CD4-positive, alpha-beta T cell treated with Interleukin-4 for 1 hour (primary cell): Measurements from ENCODE around the gene FLNB.
A peak's percentile ranks its signal among the peaks of the same experiment; 100 is the strongest.

ENCODE experiments used
- DNase-seq, 2 donors: peaks; one replicate each; pipeline ENCODE4 v3.0.0-alpha.2; 2020 to 2022

The FLNB gene

DNA sequence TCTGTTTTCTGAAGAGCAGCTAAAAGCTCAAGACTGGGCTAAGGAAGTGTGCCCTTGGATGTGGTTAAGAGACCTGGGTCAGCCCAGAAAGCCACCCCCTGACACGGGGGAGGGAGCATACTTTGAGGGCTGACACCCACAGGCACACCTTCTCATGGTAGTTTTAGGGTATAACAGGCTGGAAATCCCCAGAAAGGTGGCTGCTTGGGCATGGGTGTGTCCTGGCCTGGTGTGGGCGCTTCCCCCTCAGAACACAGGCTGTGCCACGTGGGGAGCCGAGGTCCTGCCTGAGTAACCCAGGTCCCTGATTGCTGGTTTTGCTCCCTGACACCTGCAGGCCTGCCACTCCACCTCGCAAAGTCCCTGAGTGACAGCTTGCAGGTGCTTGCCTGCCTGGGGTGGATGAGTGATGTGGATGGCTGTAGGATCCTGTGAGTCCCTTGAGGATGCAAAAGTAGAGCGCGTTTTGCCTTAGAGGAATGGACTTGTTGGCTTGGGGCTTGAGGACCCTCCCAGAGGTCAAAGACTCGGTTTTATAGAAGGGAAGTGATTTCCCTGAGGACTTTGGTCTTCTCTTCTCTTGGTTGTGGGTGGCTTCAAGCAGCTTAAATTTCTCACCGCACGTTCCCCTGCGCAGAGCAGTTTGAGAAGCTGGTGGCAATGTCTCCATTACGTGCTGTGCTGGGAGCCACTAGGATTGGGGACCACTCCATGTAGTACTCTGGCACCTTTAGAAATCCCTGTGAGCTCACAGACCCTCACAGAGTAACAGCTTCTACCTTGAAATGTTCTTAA, 108.1 kb downstream of the FLNB start:
- DNase-seq, result peak; percentile 78 to 86

DNA sequence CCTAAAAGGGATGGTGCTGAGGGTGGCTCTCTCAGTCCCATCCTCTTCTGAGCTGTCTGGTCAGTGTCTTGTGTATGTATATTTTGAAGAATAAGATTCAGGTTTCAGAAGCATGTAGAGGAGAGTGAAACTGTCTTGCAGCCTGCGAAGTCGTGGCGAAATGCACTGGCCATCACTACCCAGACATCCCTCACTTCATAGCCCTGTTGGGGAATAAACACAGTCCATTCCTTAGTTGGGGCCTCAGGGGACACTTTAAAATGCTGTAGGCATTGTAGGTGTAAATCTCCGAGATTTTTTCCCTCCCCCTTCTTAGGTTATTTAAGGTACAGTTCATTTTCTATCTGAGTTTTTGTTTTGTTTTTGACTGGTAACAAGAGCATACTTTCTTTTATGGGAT, 108.8 kb downstream of the FLNB start:
- DNase-seq, result no peak

DNA sequence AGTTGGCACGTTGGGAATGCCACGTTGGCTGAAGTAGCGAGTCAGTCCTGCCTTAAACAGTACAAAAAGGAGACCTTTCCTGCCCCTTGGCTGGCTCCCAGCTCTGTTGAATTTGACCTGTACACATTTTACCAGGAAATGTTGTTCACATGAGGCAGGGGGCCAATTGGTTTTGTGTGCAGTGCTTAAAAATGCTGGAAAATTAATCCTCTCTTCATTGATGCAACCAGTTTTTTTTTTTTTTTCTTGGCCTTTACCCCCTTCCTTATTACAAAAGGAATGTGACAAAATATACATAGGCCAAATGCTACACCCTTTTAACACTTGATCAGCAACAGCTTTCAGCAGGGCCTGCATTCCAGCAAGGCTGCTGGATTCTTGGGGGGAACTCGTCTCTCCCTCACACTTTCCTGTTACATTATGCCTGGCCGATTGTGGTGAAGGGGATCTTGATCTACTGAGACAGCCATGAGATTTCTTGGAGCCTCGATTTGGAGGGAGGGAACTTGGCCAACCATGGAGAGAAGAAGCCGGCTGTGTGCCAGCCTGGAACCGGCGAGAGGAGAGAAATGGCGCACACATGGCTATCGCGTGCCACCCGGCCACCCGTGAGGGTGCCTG, 109.4 kb downstream of the FLNB start:
- DNase-seq, result no peak

DNA sequence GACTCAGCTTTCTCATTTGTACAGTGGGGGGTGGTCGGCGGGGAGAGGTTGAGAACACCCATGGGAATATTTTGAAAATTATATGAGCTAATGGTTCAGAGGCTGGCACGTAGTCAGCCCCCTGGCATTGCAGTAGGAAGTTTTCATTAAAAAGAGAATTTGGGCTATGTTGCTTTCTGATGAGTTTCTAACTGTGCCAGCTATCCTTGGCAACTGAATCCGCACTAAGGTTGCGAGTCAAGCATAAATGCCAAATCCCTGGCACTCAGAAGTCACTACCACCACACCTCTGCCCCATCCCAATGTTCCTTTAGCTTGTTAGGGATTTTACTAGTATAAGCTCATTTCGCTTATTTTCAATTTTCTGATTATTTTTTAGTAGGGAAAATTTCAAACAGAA, 111.0 kb downstream of the FLNB start:
- no peak for DNase-seq

- no peak for DNase-seq
Measured at GRCh38 chr3:58120075-58120812, 112.0 kb downstream of the FLNB start.

GRCh38 chr3:58121183-58121582, 113.0 kb downstream of the FLNB start:
- DNase-seq, result no peak

DNA sequence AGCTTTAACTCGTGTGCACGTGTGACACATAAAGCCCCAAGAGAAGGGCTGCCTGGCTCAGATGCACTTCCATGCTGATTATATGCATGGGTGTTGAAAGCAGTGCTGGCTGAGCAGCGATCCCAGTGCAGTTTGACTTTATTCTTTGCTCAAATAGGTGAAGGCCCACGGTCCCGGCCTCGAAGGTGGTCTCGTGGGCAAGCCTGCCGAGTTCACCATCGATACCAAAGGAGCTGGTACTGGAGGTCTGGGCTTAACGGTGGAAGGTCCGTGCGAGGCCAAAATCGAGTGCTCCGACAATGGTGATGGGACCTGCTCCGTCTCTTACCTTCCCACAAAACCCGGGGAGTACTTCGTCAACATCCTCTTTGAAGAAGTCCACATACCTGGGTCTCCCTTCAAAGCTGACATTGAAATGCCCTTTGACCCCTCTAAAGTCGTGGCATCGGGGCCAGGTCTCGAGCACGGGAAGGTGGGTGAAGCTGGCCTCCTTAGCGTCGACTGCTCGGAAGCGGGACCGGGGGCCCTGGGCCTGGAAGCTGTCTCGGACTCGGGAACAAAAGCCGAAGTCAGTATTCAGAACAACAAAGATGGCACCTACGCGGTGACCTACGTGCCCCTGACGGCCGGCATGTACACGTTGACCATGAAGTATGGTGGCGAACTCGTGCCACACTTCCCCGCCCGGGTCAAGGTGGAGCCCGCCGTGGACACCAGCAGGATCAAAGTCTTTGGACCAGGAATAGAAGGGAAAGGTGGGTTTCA, 114.9 kb downstream of the FLNB start:
- DNase-seq, result no peak

DNA sequence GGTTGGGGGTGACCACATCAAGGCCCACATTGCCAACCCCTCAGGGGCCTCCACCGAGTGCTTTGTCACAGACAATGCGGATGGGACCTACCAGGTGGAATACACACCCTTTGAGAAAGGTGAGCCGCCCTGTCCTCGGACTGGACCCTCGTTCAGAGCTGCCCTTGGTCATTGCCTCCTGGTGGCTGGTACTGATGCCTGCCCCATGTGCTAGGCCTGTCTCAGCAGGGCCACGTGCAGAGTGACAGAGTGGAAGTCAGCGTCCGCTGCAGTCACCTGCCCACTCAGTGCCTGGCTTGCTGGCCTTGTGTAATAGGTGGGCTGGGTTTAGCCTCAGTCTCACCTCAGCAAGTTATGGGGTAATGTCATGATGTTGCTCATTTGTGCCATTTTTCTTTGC, 116.2 kb downstream of the FLNB start:
- DNase-seq, result no peak

DNA sequence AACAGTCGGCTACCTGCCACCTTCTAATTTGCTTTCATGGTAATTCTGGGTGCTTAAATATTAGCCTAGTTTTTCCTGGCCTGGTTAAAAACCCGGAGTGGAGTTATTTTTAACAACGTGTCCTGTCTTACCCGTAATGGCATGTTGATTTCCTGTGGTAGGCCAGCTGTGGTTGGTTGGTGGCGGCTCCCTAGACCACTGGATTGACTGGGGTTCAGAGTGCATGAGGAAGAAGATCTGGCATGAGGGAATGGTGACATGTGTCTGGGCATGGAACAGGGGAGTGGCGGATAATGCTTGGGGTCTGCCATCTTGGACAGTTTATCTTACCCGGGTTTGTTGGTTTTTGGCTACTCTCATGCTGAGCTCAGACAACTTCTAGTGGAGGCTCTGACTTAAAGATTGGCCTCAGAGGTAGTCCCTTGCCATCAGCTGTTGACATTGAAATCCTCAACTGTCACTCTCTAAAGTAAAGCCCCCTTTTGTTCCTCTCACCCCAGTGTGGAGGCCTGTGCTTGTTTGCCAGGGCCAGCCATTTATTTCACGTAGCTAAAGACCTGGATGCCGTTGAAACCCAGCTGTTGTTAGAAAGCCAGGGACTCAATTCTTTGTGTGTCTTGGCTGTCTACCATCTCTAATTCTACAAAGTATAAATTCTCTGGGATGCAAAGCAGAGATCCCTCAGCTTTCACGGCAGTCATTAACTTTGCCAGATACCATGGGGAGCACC, 121.0 kb downstream of the FLNB start:
- no peak for DNase-seq

- DNase-seq, result no peak
Measured at GRCh38 chr3:58130591-58130990, 122.4 kb downstream of the FLNB start.

DNA sequence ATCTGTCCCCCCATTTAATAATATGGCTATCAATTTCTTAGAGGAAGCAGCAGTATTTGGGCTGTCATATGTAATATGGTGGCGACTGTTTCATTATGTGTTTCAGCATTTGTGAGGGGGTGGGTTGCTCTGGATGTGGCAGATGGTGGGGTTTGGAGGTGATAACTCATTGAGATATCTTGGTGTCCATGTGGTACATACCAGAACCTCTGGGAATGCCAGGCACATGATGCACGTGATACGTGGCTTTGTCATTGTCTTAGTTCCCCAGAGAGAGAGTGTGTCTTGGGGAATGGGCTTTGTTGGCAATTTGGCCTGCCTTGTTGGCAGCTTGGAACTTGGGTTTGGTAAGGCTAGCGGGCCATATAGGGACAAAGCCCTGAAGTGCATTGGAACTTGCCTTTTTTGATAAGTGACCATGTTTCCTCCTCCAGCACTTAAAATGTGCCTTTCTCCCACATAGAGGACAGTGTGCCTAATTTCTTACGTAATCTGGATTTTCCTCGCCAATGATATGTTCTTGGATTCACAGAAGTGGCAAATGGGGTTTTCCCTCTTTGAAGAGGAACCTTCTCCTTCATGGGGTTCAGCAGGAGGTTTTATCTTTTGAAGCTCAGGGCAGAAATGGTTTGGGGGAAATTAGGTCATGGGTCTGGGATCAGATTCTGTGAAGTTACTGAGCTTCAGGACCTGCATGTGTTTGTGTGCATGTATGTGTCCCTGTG, 123.0 kb downstream of the FLNB start:
- no peak for DNase-seq

DNA sequence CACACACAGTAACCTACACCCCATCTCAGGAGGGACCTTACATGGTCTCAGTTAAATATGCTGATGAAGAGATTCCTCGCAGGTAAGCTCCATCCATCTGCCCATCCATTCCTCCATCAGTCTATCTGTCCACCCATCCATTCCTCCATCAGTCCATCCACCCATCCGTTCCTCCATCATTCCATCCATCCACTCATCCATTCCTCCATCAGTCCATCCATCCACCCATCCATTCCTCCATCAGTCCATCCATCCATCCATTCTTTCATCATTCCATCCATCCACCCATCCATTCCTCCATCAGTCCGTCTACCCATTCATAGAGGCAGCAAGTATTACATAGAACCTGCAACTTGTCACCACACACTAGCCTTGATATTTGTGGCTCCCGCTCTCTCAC, 124.6 kb downstream of the FLNB start:
- no peak for DNase-seq

DNA sequence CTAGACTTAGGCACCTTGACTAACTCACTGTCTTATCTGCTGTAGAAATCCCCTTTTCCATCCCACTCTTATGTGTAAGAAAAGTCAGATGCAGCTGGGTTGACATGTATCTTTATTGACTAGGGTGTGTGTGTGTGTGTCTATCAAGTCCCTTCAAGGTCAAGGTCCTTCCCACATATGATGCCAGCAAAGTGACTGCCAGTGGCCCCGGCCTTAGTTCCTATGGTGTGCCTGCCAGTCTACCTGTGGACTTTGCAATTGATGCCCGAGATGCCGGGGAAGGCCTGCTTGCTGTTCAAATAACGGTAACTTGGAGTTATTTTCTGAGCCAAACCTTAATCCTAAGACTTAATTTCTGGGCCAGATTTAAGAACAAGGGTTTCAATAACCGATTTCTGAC, 126.2 kb downstream of the FLNB start:
- DNase-seq, result no peak

GRCh38 chr3:58135712-58136543, 127.7 kb downstream of the FLNB start:
- DNase-seq, result no peak

DNA sequence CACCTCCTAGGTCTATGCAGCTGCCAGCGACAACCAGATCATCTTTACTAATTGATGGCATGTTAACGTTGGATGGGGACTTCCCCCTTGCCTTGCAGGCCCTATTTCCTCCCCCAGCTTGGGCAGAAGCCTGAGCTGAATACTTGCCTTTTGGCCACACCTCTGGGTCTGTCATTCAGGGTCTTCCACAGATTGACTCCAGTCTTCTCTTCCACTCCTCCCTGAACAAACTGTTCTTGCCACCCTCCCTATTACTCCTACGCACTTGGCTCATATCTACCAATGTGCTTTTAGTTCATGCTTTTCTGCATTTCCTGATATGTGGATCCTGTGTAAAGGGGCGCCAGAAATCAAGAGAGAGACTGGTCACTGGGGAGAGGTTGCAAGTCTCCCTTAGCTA, 129.1 kb downstream of the FLNB start:
- no peak for DNase-seq

GRCh38 chr3:58141766-58142345, 133.6 kb downstream of the FLNB start:
- DNase-seq, result no peak

DNA sequence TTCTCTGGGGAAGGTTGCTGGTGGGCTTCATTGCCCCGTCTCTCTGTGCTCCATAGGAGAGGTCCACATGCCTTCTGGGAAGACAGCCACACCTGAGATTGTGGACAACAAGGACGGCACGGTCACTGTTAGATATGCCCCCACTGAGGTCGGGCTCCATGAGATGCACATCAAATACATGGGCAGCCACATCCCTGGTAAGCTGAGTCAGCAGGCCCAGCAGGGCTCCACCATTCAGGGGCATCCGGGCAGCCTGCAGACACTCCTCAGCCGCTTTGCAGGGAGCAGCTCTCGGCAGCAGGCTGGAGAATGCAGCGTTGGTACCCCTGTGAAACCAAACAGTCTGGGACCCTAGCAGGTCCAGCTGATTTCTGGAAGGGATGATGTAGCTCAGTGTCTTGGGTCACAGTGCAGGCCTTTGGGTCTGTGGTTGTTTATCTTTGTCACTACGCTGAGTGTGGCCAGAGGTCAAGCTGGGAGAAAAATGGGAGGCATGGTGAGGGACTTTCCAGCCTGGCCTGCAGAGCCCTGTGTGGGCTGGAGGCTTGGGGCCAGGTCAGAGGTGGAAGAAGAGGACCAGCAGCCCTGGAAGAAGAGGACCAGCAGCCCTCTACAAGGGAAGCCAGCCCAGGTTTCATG, 135.3 kb downstream of the FLNB start:
- no peak for DNase-seq

GRCh38 chr3:58144478-58145325, 136.5 kb downstream of the FLNB start:
- no peak for DNase-seq

GRCh38 chr3:58148049-58148448, 139.8 kb downstream of the FLNB start:
- DNase-seq, result no peak
